ENCODE data around the gene ZNF133. TPM values are rescaled to one million over a fixed set of nuclear protein-coding genes. Genes with fewer than 3 reads are reported as not detected.

The ZNF133 gene
- total and polyA plus RNA-seq, 2 donors (not counting 3 experiments of a cell fraction or from before 2014, with no cell fraction given) = 11.1 to 13.8 TPM

DNA sequence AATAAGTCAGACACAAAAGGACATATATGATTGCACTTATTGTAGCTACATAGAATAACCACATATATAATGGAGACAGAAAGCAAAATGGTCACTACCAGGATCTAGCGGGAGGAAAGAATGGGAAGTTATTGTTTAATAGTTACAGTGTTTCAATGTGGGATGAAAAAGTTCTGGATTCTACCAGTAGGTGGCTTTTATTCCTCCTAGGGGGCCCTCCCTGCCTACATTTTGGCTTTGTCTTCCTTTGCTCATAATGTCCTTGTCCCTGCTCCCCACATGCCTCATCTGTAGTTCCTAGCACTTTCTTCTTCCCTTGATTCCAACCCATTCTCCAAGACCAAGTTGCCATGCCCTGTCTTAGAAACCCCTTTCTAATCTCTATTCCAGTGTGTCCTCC is 16.3 kb downstream of the ZNF133 start:
- no peak for FAIRE-seq
- no peaks in the 10 kb centered on the region for H3K9me1 ChIP-seq (replicated peaks; ENCODE audit: control insufficient read depth, extremely low read depth, insufficient read depth, low read length)
- H3K27me3 ChIP-seq (ENCODE audit: control insufficient read depth in 2 of 2, insufficient read depth in 2 of 2, low read length in 2 of 2) = no peaks in the 10 kb centered on the region
- peaks cover under 1 to 13% of the 10 kb centered on the region in 2 experiments for H3K36me3 ChIP-seq (ENCODE audit: control insufficient read depth in 2 of 2, extremely low read depth in 1 of 2, insufficient read depth in 2 of 2, low read length in 2 of 2)
- H3K4me2 ChIP-seq (ENCODE audit: insufficient read depth, low read length) = no peak overlapping the region
- H3K27ac ChIP-seq (ENCODE audit: insufficient read depth, low read depth, low read length) = no peak overlapping the region
- H2AFZ ChIP-seq (ENCODE audit: low read depth, low read length) = no peak overlapping the region
- POLR2A ChIA-PET = no interaction called here
- no peaks in the 10 kb centered on the region for H3K9me3 ChIP-seq (replicated peaks; ENCODE audit: control insufficient read depth, insufficient read depth, low read length)
- intact Hi-C loops (cut with micrococcal nuclease) (no loop called here), dilution Hi-C loops (cut with MboI; ENCODE audit: extremely low pct_ligation_motif_present, low sequenced_read_pairs) (no loop called here)
- no peaks in the 10 kb centered on the region for H3K79me2 ChIP-seq (ENCODE audit: control insufficient read depth, insufficient read depth, low read length)
- no peak overlapping the region for H3K9ac ChIP-seq (replicated peaks; ENCODE audit: extremely low read depth, insufficient read depth, low read length)
- no TSS peak for BruUV-seq (replicated peaks)
- no peak overlapping the region for H3K4me3 ChIP-seq (replicated peaks in 1 of 3; ENCODE audit: insufficient read depth in 1 of 3, low read depth in 1 of 3, low read length in 3 of 3)
- H4K20me1 ChIP-seq (replicated peaks; ENCODE audit: control insufficient read depth, extremely low read depth, insufficient read depth, low read length) = no peaks in the 10 kb centered on the region
- DNase-seq (ENCODE audit: low read depth, low spot score) = no peak
- no peak for TF ChIP-seq MYC (IDR thresholded peaks at IDR 0.05; ENCODE audit: low read depth, low read length)
- no peak for TF ChIP-seq EZH2 (IDR thresholded peaks at IDR 0.05; ENCODE audit: borderline replicate concordance, low read depth, low read length, severe bottlenecking)
- TF ChIP-seq, protein P1, sequence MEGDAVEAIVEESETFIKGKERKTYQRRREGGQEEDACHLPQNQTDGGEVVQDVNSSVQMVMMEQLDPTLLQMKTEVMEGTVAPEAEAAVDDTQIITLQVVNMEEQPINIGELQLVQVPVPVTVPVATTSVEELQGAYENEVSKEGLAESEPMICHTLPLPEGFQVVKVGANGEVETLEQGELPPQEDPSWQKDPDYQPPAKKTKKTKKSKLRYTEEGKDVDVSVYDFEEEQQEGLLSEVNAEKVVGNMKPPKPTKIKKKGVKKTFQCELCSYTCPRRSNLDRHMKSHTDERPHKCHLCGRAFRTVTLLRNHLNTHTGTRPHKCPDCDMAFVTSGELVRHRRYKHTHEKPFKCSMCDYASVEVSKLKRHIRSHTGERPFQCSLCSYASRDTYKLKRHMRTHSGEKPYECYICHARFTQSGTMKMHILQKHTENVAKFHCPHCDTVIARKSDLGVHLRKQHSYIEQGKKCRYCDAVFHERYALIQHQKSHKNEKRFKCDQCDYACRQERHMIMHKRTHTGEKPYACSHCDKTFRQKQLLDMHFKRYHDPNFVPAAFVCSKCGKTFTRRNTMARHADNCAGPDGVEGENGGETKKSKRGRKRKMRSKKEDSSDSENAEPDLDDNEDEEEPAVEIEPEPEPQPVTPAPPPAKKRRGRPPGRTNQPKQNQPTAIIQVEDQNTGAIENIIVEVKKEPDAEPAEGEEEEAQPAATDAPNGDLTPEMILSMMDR (IDR thresholded peaks at IDR 0.05; ENCODE audit: extremely low read depth in 1 of 2, insufficient read depth in 1 of 2, low read depth in 1 of 2, low read length in 2 of 2) = no peak
- no peak for TF ChIP-seq FOS (IDR thresholded peaks at IDR 0.05; ENCODE audit: borderline replicate concordance, insufficient read depth, low read length)
- no peak for TF ChIP-seq POLR2AphosphoS5 (IDR thresholded peaks at IDR 0.05; ENCODE audit: insufficient read depth, low read depth, low read length)
- TF ChIP-seq, protein P2, sequence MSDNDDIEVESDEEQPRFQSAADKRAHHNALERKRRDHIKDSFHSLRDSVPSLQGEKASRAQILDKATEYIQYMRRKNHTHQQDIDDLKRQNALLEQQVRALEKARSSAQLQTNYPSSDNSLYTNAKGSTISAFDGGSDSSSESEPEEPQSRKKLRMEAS (IDR thresholded peaks at IDR 0.05; ENCODE audit: insufficient read depth, insufficient read length) = no peak
- TF ChIP-seq POLR2A (IDR thresholded peaks at IDR 0.05; ENCODE audit: low read depth, low read length) = no peak
- TF ChIP-seq GATA2 (IDR thresholded peaks at IDR 0.05; ENCODE audit: insufficient read depth, insufficient read length, low read depth, low read length) = no peak
- no peak for TF ChIP-seq JUN (IDR thresholded peaks at IDR 0.05; ENCODE audit: borderline replicate concordance, insufficient read depth, insufficient read length, low read depth)
- CTCF ChIA-PET = no interaction called here
- H3K4me1 ChIP-seq (ENCODE audit: control insufficient read depth, extremely low read depth, insufficient read depth, low read length) = peaks cover 2% of the 10 kb centered on the region

All from endothelial cell of umbilical vein (primary cell).